ENCODE measurements around the gene LARGE1.

The LARGE1 gene

DNA sequence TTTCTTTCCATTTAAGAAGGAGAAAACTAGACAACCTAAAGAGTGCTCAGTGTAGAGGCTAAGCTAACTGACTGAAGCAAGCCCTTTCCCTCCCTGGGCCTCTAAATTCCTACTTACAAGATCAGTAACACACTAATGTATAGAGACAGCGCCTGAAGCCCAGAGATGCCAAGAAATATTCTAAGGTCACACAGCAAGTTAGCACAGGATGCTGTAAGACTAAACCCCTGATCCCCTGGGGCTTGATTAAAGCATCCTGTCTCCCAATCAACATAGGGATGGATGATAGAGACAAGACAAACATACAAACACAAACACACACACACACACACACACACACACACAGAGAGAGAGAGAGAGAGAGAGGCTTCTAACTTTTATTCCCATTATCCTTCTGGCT, 5.6 kb downstream of the LARGE1 start:
- FAIRE-seq, result no peak
- no peak for DNase-seq (ENCODE audit: insufficient read length, low spot score)
- TF ChIP-seq, protein P1, sequence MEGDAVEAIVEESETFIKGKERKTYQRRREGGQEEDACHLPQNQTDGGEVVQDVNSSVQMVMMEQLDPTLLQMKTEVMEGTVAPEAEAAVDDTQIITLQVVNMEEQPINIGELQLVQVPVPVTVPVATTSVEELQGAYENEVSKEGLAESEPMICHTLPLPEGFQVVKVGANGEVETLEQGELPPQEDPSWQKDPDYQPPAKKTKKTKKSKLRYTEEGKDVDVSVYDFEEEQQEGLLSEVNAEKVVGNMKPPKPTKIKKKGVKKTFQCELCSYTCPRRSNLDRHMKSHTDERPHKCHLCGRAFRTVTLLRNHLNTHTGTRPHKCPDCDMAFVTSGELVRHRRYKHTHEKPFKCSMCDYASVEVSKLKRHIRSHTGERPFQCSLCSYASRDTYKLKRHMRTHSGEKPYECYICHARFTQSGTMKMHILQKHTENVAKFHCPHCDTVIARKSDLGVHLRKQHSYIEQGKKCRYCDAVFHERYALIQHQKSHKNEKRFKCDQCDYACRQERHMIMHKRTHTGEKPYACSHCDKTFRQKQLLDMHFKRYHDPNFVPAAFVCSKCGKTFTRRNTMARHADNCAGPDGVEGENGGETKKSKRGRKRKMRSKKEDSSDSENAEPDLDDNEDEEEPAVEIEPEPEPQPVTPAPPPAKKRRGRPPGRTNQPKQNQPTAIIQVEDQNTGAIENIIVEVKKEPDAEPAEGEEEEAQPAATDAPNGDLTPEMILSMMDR (IDR thresholded peaks at IDR 0.05; ENCODE audit: insufficient read depth, missing control alignments), result no peak

DNA sequence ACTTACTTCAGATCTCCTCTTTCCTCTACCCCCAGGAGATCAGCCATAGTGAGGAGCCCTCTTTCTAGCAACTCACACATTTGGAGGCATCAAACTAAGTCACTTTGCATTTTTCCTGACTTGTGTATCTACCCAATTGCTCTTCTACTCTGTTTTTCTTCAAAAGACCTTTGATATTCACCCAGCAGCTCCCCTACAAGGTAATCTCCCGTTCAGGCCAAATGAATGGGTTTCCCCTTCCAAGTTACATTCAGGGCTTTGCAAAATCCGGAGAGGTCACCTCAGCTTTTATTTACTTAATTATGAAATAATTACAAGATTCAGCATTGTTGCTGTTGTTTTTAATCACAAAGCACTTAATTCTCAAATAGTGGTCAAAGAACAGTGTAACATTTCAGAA, 6.1 kb downstream of the LARGE1 start:
- DNase-seq (ENCODE audit: insufficient read length, low spot score) (no peak), FAIRE-seq (no peak)
- TF ChIP-seq, protein P1 (IDR thresholded peaks at IDR 0.05; ENCODE audit: insufficient read depth, missing control alignments), result no peak

DNA sequence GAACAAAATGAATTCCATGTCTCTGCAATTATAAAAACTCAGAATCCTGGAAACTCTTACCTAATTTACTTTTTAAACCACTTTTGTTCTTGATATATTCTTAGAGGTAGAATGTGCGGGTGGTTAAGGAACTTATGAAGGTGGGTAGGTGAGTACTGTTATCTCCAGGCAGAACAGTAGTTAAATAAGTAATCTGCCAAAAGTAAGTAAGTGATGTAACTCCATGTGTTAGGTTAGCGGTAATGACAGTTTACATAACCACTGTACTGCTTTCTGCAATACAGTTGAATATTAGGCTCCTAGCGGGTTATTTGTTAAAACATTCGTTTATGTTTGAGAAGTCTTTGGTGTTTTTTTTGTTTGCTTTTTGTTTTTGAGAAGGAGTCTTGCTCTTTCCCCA, 7.1 kb downstream of the LARGE1 start:
- no peak for DNase-seq (ENCODE audit: insufficient read length, low spot score)
- FAIRE-seq, result no peak
- TF ChIP-seq, protein P1 (IDR thresholded peaks at IDR 0.05; ENCODE audit: insufficient read depth, missing control alignments), result no peak

DNA sequence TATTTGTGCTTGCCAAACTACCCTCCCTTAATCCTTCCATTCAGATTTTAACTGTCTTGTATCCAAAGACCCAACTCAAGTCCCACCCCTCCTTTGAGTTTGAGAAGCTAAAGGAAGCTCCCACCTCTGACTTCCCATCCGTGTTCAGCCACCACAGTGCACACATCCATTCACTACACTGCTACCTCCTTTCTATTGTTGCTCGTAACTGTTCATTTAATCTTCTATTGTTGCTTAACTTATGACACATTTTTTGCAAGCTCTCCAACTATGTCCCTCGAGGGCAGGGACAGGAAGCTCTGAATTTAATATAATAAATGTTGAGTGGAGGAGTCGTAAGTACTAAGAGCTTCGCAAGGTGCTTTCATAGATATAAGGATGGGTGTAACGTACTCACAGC, 10.4 kb downstream of the LARGE1 start:
- no peak for FAIRE-seq
- DNase-seq (ENCODE audit: insufficient read length, low spot score), result no peak
- TF ChIP-seq, protein P1 (IDR thresholded peaks at IDR 0.05; ENCODE audit: insufficient read depth, missing control alignments), result no peak

DNA sequence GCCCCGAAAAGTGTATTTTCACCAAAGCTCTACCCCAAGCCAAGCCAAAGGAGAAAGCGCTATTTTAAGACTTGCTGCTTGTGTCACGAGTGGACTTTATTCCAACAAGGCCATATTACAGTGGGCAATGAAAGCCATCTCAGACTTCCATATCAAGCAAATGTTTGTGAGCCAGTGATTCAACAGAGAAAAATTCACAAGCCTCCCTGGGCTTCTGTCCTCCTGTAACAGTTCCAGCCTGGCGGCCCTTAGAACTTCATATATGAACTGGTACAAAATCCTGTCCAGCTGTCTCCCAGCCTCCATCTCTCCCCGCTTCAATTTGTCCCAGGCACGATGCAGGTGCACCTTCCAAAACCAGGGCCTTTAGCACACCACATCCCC, 11.2 kb downstream of the LARGE1 start:
- DNase-seq (ENCODE audit: insufficient read length, low spot score) (no peak), FAIRE-seq (no peak)
- TF ChIP-seq, protein P1 (IDR thresholded peaks at IDR 0.05; ENCODE audit: insufficient read depth, missing control alignments), result no peak

DNA sequence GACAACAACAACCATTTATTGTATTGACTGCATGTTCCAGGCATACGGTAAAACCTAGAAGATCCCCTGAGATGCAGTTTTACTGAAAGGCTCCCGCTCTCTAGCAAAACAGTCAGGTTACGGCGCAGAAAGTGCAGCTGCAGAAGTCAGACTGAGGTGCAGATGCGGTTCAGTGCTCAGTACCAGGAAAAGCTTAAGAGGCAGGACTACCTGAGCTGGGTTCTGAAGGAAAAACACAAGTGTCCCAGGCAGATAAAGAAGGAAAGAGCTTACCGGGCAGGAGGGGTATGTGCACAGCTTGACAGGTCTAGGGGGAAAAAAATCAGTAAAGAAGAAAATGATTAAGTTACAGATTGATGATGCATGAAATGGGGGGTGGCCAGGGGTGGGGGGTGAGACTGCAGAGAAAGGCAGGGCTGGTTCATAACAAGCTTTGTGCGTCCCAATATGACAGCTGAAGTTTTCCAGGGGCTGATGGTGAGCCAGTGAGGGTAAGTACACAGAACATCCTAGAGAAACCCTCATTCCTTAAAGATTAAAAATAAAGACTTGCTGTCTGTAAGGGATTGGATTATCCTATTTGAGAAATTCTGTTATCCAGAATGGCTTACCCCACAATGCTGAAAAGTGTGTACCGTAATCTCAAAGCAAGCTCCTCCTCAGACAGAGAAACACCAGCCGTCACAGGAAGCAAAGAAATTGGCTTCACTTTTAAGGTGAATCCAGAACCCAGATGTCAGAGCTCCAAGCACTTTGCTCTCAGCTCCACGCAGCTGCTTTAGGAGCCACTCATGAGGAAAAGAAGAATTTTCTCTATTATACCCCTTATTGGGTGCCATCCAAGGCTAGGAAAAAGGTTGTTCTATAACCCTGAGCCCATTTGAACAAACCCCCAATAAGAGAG, 11.9 kb downstream of the LARGE1 start:
- DNase-seq (ENCODE audit: insufficient read length, low spot score) (no peak), FAIRE-seq (no peak)
- TF ChIP-seq, protein P1 (IDR thresholded peaks at IDR 0.05; ENCODE audit: insufficient read depth, missing control alignments), result no peak

DNA sequence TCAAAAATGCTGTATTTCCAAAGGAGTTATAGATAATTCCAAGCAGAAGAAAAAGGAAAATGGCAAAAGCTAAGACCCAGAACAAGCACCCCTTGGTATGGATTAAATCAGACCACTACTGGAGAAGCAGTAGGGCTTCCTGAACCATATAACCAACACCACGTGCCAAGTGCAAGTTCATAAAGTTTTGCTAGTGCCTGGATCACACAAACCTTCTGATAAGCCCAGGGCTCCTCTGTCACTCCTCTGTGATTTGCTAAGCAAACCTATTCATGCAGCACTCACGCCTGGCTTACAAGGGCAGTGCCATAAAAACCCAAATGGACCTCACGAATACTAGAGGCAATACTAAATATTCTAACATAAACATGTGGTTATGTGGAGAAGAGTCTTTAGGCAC, 13.3 kb downstream of the LARGE1 start:
- FAIRE-seq (no peak), DNase-seq (ENCODE audit: insufficient read length, low spot score) (no peak)
- TF ChIP-seq, protein P1 (IDR thresholded peaks at IDR 0.05; ENCODE audit: insufficient read depth, missing control alignments), result no peak
